SU-DHL-6 (cell line): Measurements from ENCODE around the gene MYMX.
A peak's percentile ranks its signal among the peaks of the same experiment; 100 is the strongest.

ENCODE experiments used
- H2AFZ ChIP-seq: fragments of 200-600 bp; sonication (generic); 2 replicates; pipeline ENCODE4 v1.6.1; 2014; ENCODE audit warnings: low read depth, mild to moderate bottlenecking, moderate library complexity, mixed read lengths, antibody characterized with exemption, low read length; ENCODE audit not compliant: severe bottlenecking
- H3F3A ChIP-seq: fragments of 200-600 bp; shearing (Covaris generic); 2 replicates; pipeline ENCODE4 v1.6.0; 2016; ENCODE audit warnings: antibody characterized with exemption, mild to moderate bottlenecking; ENCODE audit not compliant: insufficient read depth
- H3K27ac ChIP-seq: fragments of 200-600 bp; sonication (generic); 2 replicates; pipeline ENCODE4 v1.5.1; 2016; ENCODE audit warnings: low read depth, mild to moderate bottlenecking, low read length, moderate library complexity, mixed read lengths
- H3K27me3 ChIP-seq: fragments of 200-600 bp; sonication (generic), shearing (Covaris generic); 2 replicates; pipeline ENCODE4 v1.6.0; 2014; ENCODE audit warnings: mild to moderate bottlenecking, low read length
- H3K36me3 ChIP-seq: fragments of 200-600 bp; sonication (generic); 2 replicates; pipeline ENCODE4 v1.6.1; 2014; ENCODE audit warnings: mild to moderate bottlenecking, low read length, mixed read lengths
- H3K4me2 ChIP-seq: fragments of 300-600, 200-600 bp; shearing (Covaris generic), sonication (generic); 2 replicates; pipeline ENCODE4 v1.6.0; 2014; ENCODE audit warnings: low read length, low read depth, mild to moderate bottlenecking; ENCODE audit not compliant: poor library complexity, severe bottlenecking
- H3K4me3 ChIP-seq: fragments of 200-600 bp; sonication (generic); 2 replicates; pipeline ENCODE4 v1.5.1; 2014; ENCODE audit warnings: antibody characterized with exemption, low read length, mild to moderate bottlenecking, mixed read lengths; ENCODE audit not compliant: insufficient read depth, poor library complexity, severe bottlenecking
- H3K79me2 ChIP-seq: fragments of 200-600 bp; sonication (generic); 2 replicates; pipeline ENCODE4 v1.6.1; 2014; ENCODE audit warnings: mild to moderate bottlenecking, low read length, moderate library complexity; ENCODE audit not compliant: insufficient read depth
- H3K9ac ChIP-seq: fragments of 200-600 bp; sonication (generic); 2 replicates; pipeline ENCODE4 v1.7.0; 2014; ENCODE audit warnings: mild to moderate bottlenecking, low read length
- H3K9me2 ChIP-seq: fragments of 200-600 bp; sonication (generic); replicated peaks from 2 replicates; pipeline ENCODE4 v1.6.1; 2014; ENCODE audit warnings: low read length; ENCODE audit not compliant: insufficient read depth
- H3K9me3 ChIP-seq: fragments of 200-600 bp; sonication (generic); 2 replicates; pipeline ENCODE4 v1.6.1; 2014; ENCODE audit warnings: low read length, mixed read lengths; ENCODE audit not compliant: insufficient read depth
- H4K20me1 ChIP-seq: fragments of 200-600 bp; sonication (generic); 2 replicates; pipeline ENCODE4 v1.6.1; 2014; ENCODE audit warnings: low read depth, mild to moderate bottlenecking, antibody characterized with exemption, low read length, moderate library complexity, mixed read lengths
- CTCF ChIP-seq: fragments of 200-600 bp; sonication (generic); IDR thresholded peaks from one replicate; pipeline ENCODE4 v1.5.1; 2017; ENCODE audit warnings: antibody characterized with exemption, mild to moderate bottlenecking, low read length, moderate library complexity; ENCODE audit not compliant: insufficient read depth, poor library complexity, severe bottlenecking
- EZH2phosphoT487 ChIP-seq: fragments of 200-600 bp; sonication (generic), shearing (Covaris generic); conservative IDR thresholded peaks from 2 replicates; pipeline ENCODE4 v1.6.1; 2018; ENCODE audit warnings: mild to moderate bottlenecking, antibody characterized with exemption, low read length, moderate library complexity, mixed read lengths

MYMX gene

GRCh38 chr6:44169886-44170570 is 46.7 kb upstream of the MYMX start:
- Histone ChIP-seq H3K4me3 (no peak overlapping the region), H3K79me2 (no peaks in the 10 kb centered on the region), H4K20me1 (no peaks in the 10 kb centered on the region), H3K9me2 (no peaks in the 10 kb centered on the region), H3K4me2 (no peak overlapping the region), H3K27me3 (no peaks in the 10 kb centered on the region), H3K36me3 (no peaks in the 10 kb centered on the region), H3K27ac (no peak overlapping the region), H3F3A (no peaks in the 10 kb centered on the region), H3K9ac (no peak overlapping the region), H2AFZ (no peak overlapping the region), H3K9me3 (no peaks in the 10 kb centered on the region)
- TF ChIP-seq EZH2phosphoT487 (no peak), CTCF (no peak)

GRCh38 chr6:44171899-44172546 is 44.7 kb upstream of the MYMX start:
- Histone ChIP-seq H3K27ac (no peak overlapping the region), H3K4me3 (no peak overlapping the region), H3K9ac (no peak overlapping the region), H3K9me2 (no peaks in the 10 kb centered on the region), H3F3A (no peaks in the 10 kb centered on the region), H3K4me2 (no peak overlapping the region), H3K9me3 (no peaks in the 10 kb centered on the region), H3K36me3 (no peaks in the 10 kb centered on the region), H3K27me3 (no peaks in the 10 kb centered on the region), H4K20me1 (no peaks in the 10 kb centered on the region), H3K79me2 (no peaks in the 10 kb centered on the region), H2AFZ (no peak overlapping the region)
- no peak for TF ChIP-seq EZH2phosphoT487

GRCh38 chr6:44172731-44173500 is 43.8 kb upstream of the MYMX start:
- H3K9me3 ChIP-seq: no peaks in the 10 kb centered on the region
- no peak overlapping the region for H3K4me3 ChIP-seq
- H2AFZ ChIP-seq: no peak overlapping the region
- H3K9me2 ChIP-seq: no peaks in the 10 kb centered on the region
- H4K20me1 ChIP-seq: no peaks in the 10 kb centered on the region
- H3K27me3 ChIP-seq: no peaks in the 10 kb centered on the region
- TF ChIP-seq CTCF: peak; percentile 100
- TF ChIP-seq EZH2phosphoT487: no peak
- H3K4me2 ChIP-seq: no peak overlapping the region
- H3K9ac ChIP-seq: no peak overlapping the region
- H3K36me3 ChIP-seq: no peaks in the 10 kb centered on the region
- H3K79me2 ChIP-seq: no peaks in the 10 kb centered on the region
- H3K27ac ChIP-seq: no peak overlapping the region
- H3F3A ChIP-seq: no peaks in the 10 kb centered on the region
